ENCODE results near the gene KDM2A.
"Not testable (repeated sequence)": the region's sequence is repeated elsewhere in the genome, so short reads cannot be mapped to it uniquely, and the experiment has no call there.

Gene KDM2A

DNA sequence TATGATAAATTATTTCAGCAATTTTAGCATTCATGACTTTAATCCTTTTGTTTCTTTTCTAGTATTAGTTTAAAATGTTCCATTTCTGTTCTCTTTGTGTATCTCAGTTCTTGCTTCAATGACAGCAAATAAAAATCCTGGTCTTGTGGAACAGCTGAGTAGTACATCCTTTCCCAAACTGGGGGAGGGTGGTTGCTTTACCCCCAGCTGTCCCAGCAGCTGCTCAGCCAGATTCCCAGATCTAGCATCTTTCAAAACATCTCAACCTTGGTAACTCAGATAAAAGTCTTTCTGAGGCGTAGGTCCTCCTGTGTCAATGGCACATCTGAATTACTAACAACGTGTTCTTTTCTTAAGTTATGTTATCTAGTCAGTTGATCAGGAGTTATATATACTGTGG lies 75.0 kb downstream of the KDM2A start:
- TF ChIP-seq, protein P1, sequence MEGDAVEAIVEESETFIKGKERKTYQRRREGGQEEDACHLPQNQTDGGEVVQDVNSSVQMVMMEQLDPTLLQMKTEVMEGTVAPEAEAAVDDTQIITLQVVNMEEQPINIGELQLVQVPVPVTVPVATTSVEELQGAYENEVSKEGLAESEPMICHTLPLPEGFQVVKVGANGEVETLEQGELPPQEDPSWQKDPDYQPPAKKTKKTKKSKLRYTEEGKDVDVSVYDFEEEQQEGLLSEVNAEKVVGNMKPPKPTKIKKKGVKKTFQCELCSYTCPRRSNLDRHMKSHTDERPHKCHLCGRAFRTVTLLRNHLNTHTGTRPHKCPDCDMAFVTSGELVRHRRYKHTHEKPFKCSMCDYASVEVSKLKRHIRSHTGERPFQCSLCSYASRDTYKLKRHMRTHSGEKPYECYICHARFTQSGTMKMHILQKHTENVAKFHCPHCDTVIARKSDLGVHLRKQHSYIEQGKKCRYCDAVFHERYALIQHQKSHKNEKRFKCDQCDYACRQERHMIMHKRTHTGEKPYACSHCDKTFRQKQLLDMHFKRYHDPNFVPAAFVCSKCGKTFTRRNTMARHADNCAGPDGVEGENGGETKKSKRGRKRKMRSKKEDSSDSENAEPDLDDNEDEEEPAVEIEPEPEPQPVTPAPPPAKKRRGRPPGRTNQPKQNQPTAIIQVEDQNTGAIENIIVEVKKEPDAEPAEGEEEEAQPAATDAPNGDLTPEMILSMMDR (IDR thresholded peaks at IDR 0.05; ENCODE audit: borderline replicate concordance, insufficient read depth, low read depth, low read length) = no peak
- no peak overlapping the region for H3K4me3 ChIP-seq (ENCODE audit: low read depth, low read length)

DNA sequence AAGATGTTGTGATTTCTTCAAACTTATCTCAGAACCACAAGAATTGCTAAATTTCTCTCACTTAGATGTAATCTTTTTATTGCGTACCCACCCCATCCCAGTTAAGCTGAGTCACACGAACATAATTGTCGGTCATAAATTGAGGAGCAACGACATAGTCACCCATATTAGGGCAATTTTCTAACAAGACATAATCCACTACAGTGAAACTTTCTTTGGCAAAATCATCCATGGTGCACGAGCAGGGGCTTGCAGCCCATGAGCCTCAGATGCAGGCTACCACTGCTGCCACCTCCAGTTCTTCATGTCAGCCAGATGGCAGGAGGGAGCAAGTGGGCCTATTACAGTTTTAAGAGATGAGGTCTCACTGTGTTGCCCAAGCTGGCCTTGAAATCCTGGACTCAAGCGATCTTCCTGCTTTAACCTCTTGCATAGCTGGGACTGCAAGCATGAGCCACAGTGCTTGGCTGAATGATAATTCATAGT lies 77.0 kb downstream of the KDM2A start:
- H3K4me3 ChIP-seq (ENCODE audit: low read depth, low read length) = no peak overlapping the region
- TF ChIP-seq, protein P1 (IDR thresholded peaks at IDR 0.05; ENCODE audit: borderline replicate concordance, insufficient read depth, low read depth, low read length) = no peak

- H3K4me3 ChIP-seq (ENCODE audit: low read depth, low read length) = no peak overlapping the region
- TF ChIP-seq, protein P1 (IDR thresholded peaks at IDR 0.05; ENCODE audit: borderline replicate concordance, insufficient read depth, low read depth, low read length) = no peak
Measured at GRCh38 chr11:67197606-67198005, 78.5 kb downstream of the KDM2A start.

DNA sequence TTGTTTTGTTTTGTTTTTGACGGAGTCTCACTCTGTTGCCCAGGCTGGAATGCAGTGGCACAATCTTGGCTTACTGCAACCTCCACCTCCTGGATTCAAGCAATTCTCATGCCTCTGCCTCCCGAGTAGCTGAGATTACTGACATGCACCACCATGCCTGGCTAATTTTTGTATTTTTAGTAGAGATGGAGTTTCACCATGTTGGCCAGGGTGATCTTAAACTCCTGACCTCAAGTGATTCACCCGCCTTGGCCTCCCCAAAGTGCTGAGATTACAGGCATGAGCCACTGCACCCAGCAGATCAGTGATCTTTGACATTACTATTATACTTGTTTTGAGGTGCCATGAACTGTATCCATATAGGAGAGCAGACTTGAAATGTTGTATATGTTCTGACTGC lies 79.7 kb downstream of the KDM2A start:
- not testable (repeated sequence) for H3K4me3 ChIP-seq (ENCODE audit: low read depth, low read length)

- TF ChIP-seq, protein P1 (IDR thresholded peaks at IDR 0.05; ENCODE audit: borderline replicate concordance, insufficient read depth, low read depth, low read length) = no peak
- H3K4me3 ChIP-seq (ENCODE audit: low read depth, low read length) = no peak overlapping the region
Measured at GRCh38 chr11:67199751-67200150, 80.7 kb downstream of the KDM2A start.

DNA sequence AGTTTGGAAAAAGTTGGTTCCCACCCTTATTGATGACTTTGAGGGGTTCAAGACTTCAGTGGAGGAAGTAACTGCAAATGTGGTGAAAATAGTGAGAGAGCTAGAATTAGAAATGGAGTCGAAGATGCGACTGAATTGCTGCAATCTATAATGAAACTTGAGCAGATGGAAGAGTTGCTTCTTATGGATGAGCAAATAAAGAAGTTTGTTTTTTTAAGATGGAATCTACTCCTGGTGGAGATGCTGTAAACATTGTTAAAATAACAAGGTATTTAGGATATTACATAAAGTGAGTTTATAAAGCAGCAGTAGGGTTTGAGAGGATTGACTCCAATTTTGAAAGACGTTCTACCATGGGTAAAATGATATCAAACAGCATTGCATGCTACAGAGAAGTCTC lies 83.0 kb downstream of the KDM2A start:
- no peak overlapping the region for H3K4me3 ChIP-seq (ENCODE audit: low read depth, low read length)
- TF ChIP-seq, protein P1 (IDR thresholded peaks at IDR 0.05; ENCODE audit: borderline replicate concordance, insufficient read depth, low read depth, low read length) = no peak

GRCh38 chr11:67204822-67205221 lies 85.8 kb downstream of the KDM2A start:
- TF ChIP-seq, protein P1 (IDR thresholded peaks at IDR 0.05; ENCODE audit: borderline replicate concordance, insufficient read depth, low read depth, low read length) = no peak
- H3K4me3 ChIP-seq (ENCODE audit: low read depth, low read length) = no peak overlapping the region

DNA sequence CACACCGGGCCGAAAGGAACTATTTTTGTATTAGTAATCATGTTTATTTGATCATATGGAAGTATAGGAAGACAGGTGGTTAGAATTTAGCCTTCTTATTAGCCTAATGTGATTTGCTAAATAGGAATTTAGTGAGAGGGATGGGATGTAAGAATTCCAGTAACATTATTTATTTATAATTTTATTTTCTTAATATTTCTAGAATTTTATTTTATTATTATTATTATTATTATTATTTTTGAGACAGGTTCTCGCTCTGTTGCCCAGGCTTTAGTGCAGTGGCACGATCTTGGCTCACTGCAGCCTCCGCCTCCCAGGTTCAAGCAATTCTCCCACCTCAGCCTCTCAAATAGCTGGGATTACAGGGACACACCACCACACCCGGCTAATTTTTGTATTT lies 90.2 kb downstream of the KDM2A start:
- H3K4me3 ChIP-seq (ENCODE audit: low read depth, low read length) = not testable (repeated sequence)

Data from GM12875 (cell line).